ENCODE data around the gene ITGB5.

Gene ITGB5

GRCh38 chr3:124838963-124839362 is 48.2 kb downstream of the ITGB5 start:
- no peak for TF ChIP-seq CTCF (conservative IDR thresholded peaks at IDR 0.05; ENCODE audit: control insufficient read depth, insufficient read depth, low read depth, low read length)
- H3K4me3 ChIP-seq (ENCODE audit: control insufficient read depth, low read depth, low read length), result no peak overlapping the region
- DNase-seq (ENCODE audit: low read depth), result no peak

- no peak for TF ChIP-seq CTCF (conservative IDR thresholded peaks at IDR 0.05; ENCODE audit: control insufficient read depth, insufficient read depth, low read depth, low read length)
- DNase-seq (ENCODE audit: low read depth), result peak; percentile 97
- H3K4me3 ChIP-seq (ENCODE audit: control insufficient read depth, low read depth, low read length), result no peak overlapping the region
These were observed 49.4 kb downstream of the ITGB5 start for GRCh38 chr3:124837730-124838186.

GRCh38 chr3:124837065-124837464 is 50.1 kb downstream of the ITGB5 start:
- no peak for DNase-seq (ENCODE audit: low read depth)
- no peak overlapping the region for H3K4me3 ChIP-seq (ENCODE audit: control insufficient read depth, low read depth, low read length)
- TF ChIP-seq CTCF (conservative IDR thresholded peaks at IDR 0.05; ENCODE audit: control insufficient read depth, insufficient read depth, low read depth, low read length), result no peak

- TF ChIP-seq CTCF (conservative IDR thresholded peaks at IDR 0.05; ENCODE audit: control insufficient read depth, insufficient read depth, low read depth, low read length), result no peak
- no peak for DNase-seq (ENCODE audit: low read depth)
- H3K4me3 ChIP-seq (ENCODE audit: control insufficient read depth, low read depth, low read length), result no peak overlapping the region
These were observed 50.7 kb downstream of the ITGB5 start for GRCh38 chr3:124836448-124836847.

- peak; percentile 93 for DNase-seq (ENCODE audit: low read depth)
- TF ChIP-seq CTCF (conservative IDR thresholded peaks at IDR 0.05; ENCODE audit: control insufficient read depth, insufficient read depth, low read depth, low read length), result no peak
- H3K4me3 ChIP-seq (ENCODE audit: control insufficient read depth, low read depth, low read length), result no peak overlapping the region
These were observed 52.1 kb downstream of the ITGB5 start for GRCh38 chr3:124834723-124835718.

- DNase-seq (ENCODE audit: low read depth), result no peak
- no peak overlapping the region for H3K4me3 ChIP-seq (ENCODE audit: control insufficient read depth, low read depth, low read length)
- TF ChIP-seq CTCF (conservative IDR thresholded peaks at IDR 0.05; ENCODE audit: control insufficient read depth, insufficient read depth, low read depth, low read length), result no peak
These were observed 53.3 kb downstream of the ITGB5 start for GRCh38 chr3:124833710-124834332.

Data from fibroblast of mammary gland (primary cell).